Amniotic epithelial cell (primary cell): ENCODE data around the gene ADGRD1.

Experiments
- DNase-seq: peaks from one replicate; pipeline ENCODE4 v3.0.0-alpha.2; 2010; ENCODE audit warnings: low read depth

Gene ADGRD1

GRCh38 chr12:131025234-131025633 lies 71.5 kb downstream of the ADGRD1 start:
- DNase-seq: no peak

- no peak for DNase-seq
Measured at GRCh38 chr12:131025939-131026702, 72.4 kb downstream of the ADGRD1 start.

- no peak for DNase-seq
Measured at GRCh38 chr12:131026754-131027153, 73.0 kb downstream of the ADGRD1 start.

GRCh38 chr12:131027264-131027663 lies 73.6 kb downstream of the ADGRD1 start:
- no peak for DNase-seq

- DNase-seq: no peak
Measured at GRCh38 chr12:131027876-131028586, 74.3 kb downstream of the ADGRD1 start.

GRCh38 chr12:131028587-131029338 lies 75.1 kb downstream of the ADGRD1 start:
- DNase-seq: no peak

- no peak for DNase-seq
Measured at GRCh38 chr12:131030472-131031328, 77.0 kb downstream of the ADGRD1 start.

GRCh38 chr12:131032082-131032750 lies 78.5 kb downstream of the ADGRD1 start:
- no peak for DNase-seq

- DNase-seq: no peak
Measured at GRCh38 chr12:131033486-131033885, 79.8 kb downstream of the ADGRD1 start.

- no peak for DNase-seq
Measured at GRCh38 chr12:131033886-131034482, 80.3 kb downstream of the ADGRD1 start.

GRCh38 chr12:131034631-131035244 lies 81.0 kb downstream of the ADGRD1 start:
- DNase-seq: no peak

GRCh38 chr12:131035245-131035681 lies 81.6 kb downstream of the ADGRD1 start:
- no peak for DNase-seq

- DNase-seq: no peak
Measured at GRCh38 chr12:131038159-131038558, 84.5 kb downstream of the ADGRD1 start.

- no peak for DNase-seq
Measured at GRCh38 chr12:131038961-131039950, 85.5 kb downstream of the ADGRD1 start.

GRCh38 chr12:131040491-131040890 lies 86.8 kb downstream of the ADGRD1 start:
- DNase-seq: no peak

GRCh38 chr12:131041216-131041967 lies 87.7 kb downstream of the ADGRD1 start:
- DNase-seq: no peak

GRCh38 chr12:131041968-131042833 lies 88.5 kb downstream of the ADGRD1 start:
- no peak for DNase-seq
